GM21825 (cell line): ENCODE data around the gene FOCAD.

Experiments used
- ATAC-seq: cut with Tn5 transposase; IDR thresholded peaks from one replicate; pipeline ENCODE4 v1.9.1; 2021; ENCODE audit warnings: mild to moderate bottlenecking, moderate library complexity; ENCODE audit not compliant: unreplicated experiment

Gene FOCAD

GRCh38 chr9:20728493-20729220 lies 44.6 kb downstream of the FOCAD start:
- no peak for ATAC-seq

- ATAC-seq: no peak
Measured at GRCh38 chr9:20729523-20729922, 45.5 kb downstream of the FOCAD start.

- ATAC-seq: no peak
Measured at GRCh38 chr9:20732118-20732517, 48.1 kb downstream of the FOCAD start.

- ATAC-seq: no peak
Measured at GRCh38 chr9:20734275-20734674, 50.2 kb downstream of the FOCAD start.

GRCh38 chr9:20740304-20740703 lies 56.2 kb downstream of the FOCAD start:
- no peak for ATAC-seq

GRCh38 chr9:20740929-20741582 lies 57.0 kb downstream of the FOCAD start:
- no peak for ATAC-seq

- no peak for ATAC-seq
Measured at GRCh38 chr9:20742833-20743232, 58.8 kb downstream of the FOCAD start.

GRCh38 chr9:20744036-20744630 lies 60.1 kb downstream of the FOCAD start:
- no peak for ATAC-seq

GRCh38 chr9:20746967-20747366 lies 62.9 kb downstream of the FOCAD start:
- ATAC-seq: no peak

GRCh38 chr9:20749496-20750198 lies 65.6 kb downstream of the FOCAD start:
- no peak for ATAC-seq

- ATAC-seq: no peak
Measured at GRCh38 chr9:20753761-20754160, 69.7 kb downstream of the FOCAD start.

GRCh38 chr9:20754556-20754955 lies 70.5 kb downstream of the FOCAD start:
- ATAC-seq: no peak

- no peak for ATAC-seq
Measured at GRCh38 chr9:20760246-20760891, 76.3 kb downstream of the FOCAD start.

GRCh38 chr9:20770947-20771346 lies 86.9 kb downstream of the FOCAD start:
- ATAC-seq: no peak

GRCh38 chr9:20771729-20772128 lies 87.7 kb downstream of the FOCAD start:
- ATAC-seq: no peak

- ATAC-seq: no peak
Measured at GRCh38 chr9:20775683-20776082, 91.6 kb downstream of the FOCAD start.

- no peak for ATAC-seq
Measured at GRCh38 chr9:20781092-20781491, 97.0 kb downstream of the FOCAD start.

- no peak for ATAC-seq
Measured at GRCh38 chr9:20782289-20782688, 98.2 kb downstream of the FOCAD start.

- ATAC-seq: no peak
Measured at GRCh38 chr9:20783057-20784038, 99.3 kb downstream of the FOCAD start.

- ATAC-seq: no peak
Measured at GRCh38 chr9:20784196-20784595, 100.1 kb downstream of the FOCAD start.
